K562 (cell line): Measurements from ENCODE around the gene COA3. TPM values are rescaled to one million over a fixed set of nuclear protein-coding genes. Genes with fewer than 3 reads are reported as not detected.
A peak's percentile ranks its signal among the peaks of the same experiment; 100 is the strongest.

Source experiments
- ATAC-seq: fragments of 200-7000 bp; cut with Tn5 transposase; 3 replicates; pipeline ENCODE4 v1.9.1; 2020; ENCODE audit warnings: moderate library complexity
- BruUV-seq: library from RNA; stranded (reverse); fragments of 400-500 nt; replicated peaks from 2 replicates; lab custom pipeline; 2021; lab: Mats Ljungman, UMichigan
- CTCF ChIA-PET: fragments of 300-600 bp; formaldehyde crosslinking; extraction: SDS; loops from one replicate; lab custom pipeline; 2021; ENCODE audit warnings: low intra/inter-chr PET ratio; lab: Yijun Ruan, JAX
- POLR2A ChIA-PET: fragments of 300-600, 350-650 bp; sonication (Branson Sonifier 250); formaldehyde crosslinking; extraction: SDS; loops from one replicate; lab custom pipeline; 2021; ENCODE audit warnings: antibody characterized with exemption, inconsistent platforms; lab: Yijun Ruan, JAX
- DNase-seq, 4 experiments: peaks; one replicate each; pipeline versions ENCODE4 v3.0.0 to v3.0.0-alpha.2; 2011 to 2018; ENCODE audit warnings: low spot score in 3 of 4, mixed read lengths in 3 of 4; ENCODE audit errors: extremely low read depth in 1 of 4
- FAIRE-seq: peaks from 2 replicates; lab custom pipeline; 2011; peaks lifted over from hg19 to GRCh38; lab: Jason Lieb, UNC
- H2AFZ ChIP-seq: 2 replicates; pipeline ENCODE4 v1.6.0; 2011; ENCODE audit warnings: low read depth, low read length, control low read depth, inconsistent platforms
- H3K27ac ChIP-seq: fragments of 200-600 bp; 3 replicates; pipeline ENCODE4 v1.8.0; 2011; ENCODE audit warnings: low read depth, mild to moderate bottlenecking, control low read depth, inconsistent platforms, low read length, moderate library complexity, mixed read lengths; ENCODE audit errors: extremely low read depth
- H3K27me3 ChIP-seq, 2 experiments: fragments of 300-600 bp in 1 of 2; 2 replicates in 1 of 2; 3 replicates in 1 of 2; pipeline versions ENCODE4 v1.6.0 to v1.8.0; 2011; ENCODE audit warnings: inconsistent platforms in 2 of 2, low read length in 2 of 2, mild to moderate bottlenecking in 1 of 2, mixed read lengths in 1 of 2, moderate library complexity in 1 of 2; ENCODE audit not compliant: control insufficient read depth in 2 of 2, insufficient read depth in 2 of 2
- H3K36me3 ChIP-seq: fragments of 300-600 bp; 3 replicates; pipeline ENCODE4 v1.8.0; 2011; ENCODE audit warnings: mild to moderate bottlenecking, low read length, inconsistent platforms; ENCODE audit not compliant: control insufficient read depth, insufficient read depth
- H3K4me1 ChIP-seq, 2 experiments: fragments of 200-600 bp in 1 of 2; replicated peaks in 1 of 2; 2 replicates in 1 of 2; 3 replicates in 1 of 2; pipeline versions ENCODE4 v1.5.1 to v1.8.0; 2011; ENCODE audit warnings: inconsistent platforms in 2 of 2, low read length in 2 of 2, mild to moderate bottlenecking in 1 of 2, mixed read lengths in 1 of 2, moderate library complexity in 1 of 2; ENCODE audit not compliant: control insufficient read depth in 2 of 2, insufficient read depth in 2 of 2
- H3K4me2 ChIP-seq: 2 replicates; pipeline ENCODE4 v1.6.1; 2011; ENCODE audit warnings: low read length, control low read depth, inconsistent platforms, mixed read lengths; ENCODE audit not compliant: insufficient read depth
- H3K4me3 ChIP-seq: fragments of 200-600 bp; sonication (generic), shearing (Covaris generic); 2 replicates; pipeline ENCODE4 v1.5.1; 2016; ENCODE audit warnings: control low read depth, inconsistent platforms
- H3K79me2 ChIP-seq: fragments of 200-600 bp; 3 replicates; pipeline ENCODE4 v1.8.0; 2011; ENCODE audit warnings: low read length, inconsistent platforms; ENCODE audit not compliant: control insufficient read depth, insufficient read depth
- H3K9ac ChIP-seq, 2 experiments: 2 replicates each; pipeline versions ENCODE4 v1.6.0 to v1.6.1; 2011; ENCODE audit warnings: low read depth in 2 of 2, low read length in 2 of 2, control low read depth in 1 of 2, inconsistent platforms in 1 of 2, mild to moderate bottlenecking in 1 of 2, mixed read lengths in 1 of 2; ENCODE audit not compliant: insufficient read depth in 1 of 2
- H3K9me1 ChIP-seq: one replicate; pipeline ENCODE4 v1.6.0; 2011; ENCODE audit warnings: inconsistent platforms, mild to moderate bottlenecking, low read length, moderate library complexity; ENCODE audit not compliant: control insufficient read depth, insufficient read depth
- H3K9me3 ChIP-seq: replicated peaks from 2 replicates; pipeline ENCODE4 v1.5.1; 2011; ENCODE audit warnings: low read depth, low read length, inconsistent platforms; ENCODE audit not compliant: control insufficient read depth, insufficient read depth
- H4K20me1 ChIP-seq: replicated peaks from 2 replicates; pipeline ENCODE4 v1.6.1; 2011; ENCODE audit warnings: low read length, inconsistent platforms, mixed read lengths; ENCODE audit not compliant: control insufficient read depth, insufficient read depth
- CAMTA2 ChIP-seq: fragments of 250-450 bp; sonication (Bioruptor Pico); conservative IDR thresholded peaks from 2 replicates; pipeline ENCODE4 v1.5.1; 2022
- CBX3 ChIP-seq, 2 experiments: IDR thresholded peaks; 1 replicate in 1 of 2; 2 replicates in 1 of 2; pipeline ENCODE4 v1.6.1; 2012; ENCODE audit warnings: inconsistent platforms in 2 of 2, low read length in 2 of 2, borderline replicate concordance in 1 of 2, control low read depth in 1 of 2
- HMBOX1 ChIP-seq: sonication (generic); IDR thresholded peaks from 2 replicates; pipeline ENCODE4 v1.6.1; 2016
- KLF16 ChIP-seq: IDR thresholded peaks from 2 replicates; pipeline ENCODE4 v1.6.1; 2016; ENCODE audit warnings: antibody characterized with exemption
- LEF1 ChIP-seq: fragments of 450-650 bp; IDR thresholded peaks from 2 replicates; pipeline ENCODE4 v1.6.1; 2016; ENCODE audit warnings: mild to moderate bottlenecking
- PRDM10 ChIP-seq: fragments of 450-650 bp; IDR thresholded peaks from 2 replicates; pipeline ENCODE4 v1.6.1; 2018; ENCODE audit not compliant: partially characterized antibody
- PTTG1 ChIP-seq: fragments of 450-650 bp; IDR thresholded peaks from 2 replicates; pipeline ENCODE4 v1.6.1; 2016; ENCODE audit warnings: low read depth, mild to moderate bottlenecking, missing genetic modification characterization, missing compliant biosample characterization
- RAD51 ChIP-seq: fragments of 450-650 bp; IDR thresholded peaks from 2 replicates; pipeline ENCODE4 v1.7.1; 2016; ENCODE audit warnings: low read depth, mild to moderate bottlenecking, borderline replicate concordance
- SPI1 ChIP-seq: IDR thresholded peaks from 2 replicates; pipeline ENCODE4 v1.6.1; 2011; ENCODE audit warnings: low read depth, low read length, control low read depth, borderline replicate concordance
- ZNF143 ChIP-seq: sonication (generic); formaldehyde crosslinking; IDR thresholded peaks from 2 replicates; pipeline ENCODE4 v1.9.0; 2022; ENCODE audit warnings: mild to moderate bottlenecking, missing genetic modification reagents
- ZNF589 ChIP-seq: fragments of 200-800 bp; sonication (Bioruptor generic); IDR thresholded peaks from 2 replicates; pipeline ENCODE4 v1.6.1; 2016; ENCODE audit warnings: low read depth, missing genetic modification characterization, missing compliant biosample characterization
- in situ Hi-C: fragments of 300-500 bp; cut with MboI; formaldehyde crosslinking; loops from 4 replicates; pipeline ENCODE4 v1.15.0; 2018; ENCODE audit warnings: inconsistent platforms, mixed read lengths
- intact Hi-C: fragments of 100-400 bp; cut with micrococcal nuclease; formaldehyde crosslinking; loops from 2 replicates; pipeline ENCODE4 v1.14.2; 2022
- polyA plus RNA-seq, 8 experiments: library from polyadenylated mRNA; depleted of rRNA in 4 of 8; stranded (reverse) in 5 of 8; unstranded in 3 of 8; fragments of >200 nt; fragmentation: Nextera tagmentation in 2 of 8; fragmentation: Illumina TruSeq in 1 of 8; extraction: Ambion mirVana in 2 of 8; extraction: Trizol in 1 of 8; gene quantifications; 2 replicates each; pipeline versions ENCODE4 v1.2.1 to v1.2.3, GENCODE V29; 2011 to 2014; ENCODE audit warnings: inconsistent platforms in 1 of 8, missing spikeins in 1 of 8
- total RNA-seq, 7 experiments: library from RNA; depleted of rRNA in 6 of 7; stranded (reverse); fragments of >200 nt in 6 of 7; fragmentation: Illumina TruSeq in 2 of 7; extraction: Trizol in 2 of 7; gene quantifications; 2 replicates each; pipeline versions ENCODE4 v1.2.1 to v1.2.3, GENCODE V29; 2011 to 2021; ENCODE audit warnings: low replicate concordance in 1 of 7

COA3 gene
- total and polyA plus RNA-seq, 9 of the 15 experiments (the other 6 are each of a cell fraction or from before 2014, with no cell fraction given): 49.6 to 153 (median 61.4) TPM

GRCh38 chr17:42767512-42767911, 31.0 kb downstream of the COA3 start:
- no peak overlapping the region for H3K4me3 ChIP-seq
- ChIA-PET POLR2A (interaction anchor here (1.4 to 1.6 kb wide), 2 partner anchors 16 to 50 kb away, joined by 3 read pairs; no protein-coding TSS in a partner anchor), CTCF (no interaction called here)
- TF ChIP-seq CBX3 (IDR thresholded peaks at IDR 0.05; ENCODE audit: borderline replicate concordance in 1 of 2, low read length in 2 of 2) (no peak), HMBOX1 (0 out of 2 replicates have a peak, but pooled peaks have one; percentile 31), PTTG1 (tag) (no peak), LEF1 (no peak), ZNF143 (CRISPR knock-in tag) (no peak), PRDM10 (no peak), KLF16 (no peak), CAMTA2 (CRISPR knock-in tag) (no peak), ZNF589 (CRISPR knock-in tag) (no peak), SPI1 (peak; percentile 57; the same call in 1 of the 2 replicates), RAD51 (no peak)
- no peaks in the 10 kb centered on the region for H3K36me3 ChIP-seq
- no peaks in the 10 kb centered on the region for H3K9me1 ChIP-seq
- peaks cover 11 to 14% of the 10 kb centered on the region in 2 experiments; a peak in 3 of 5 replicates for H3K4me1 ChIP-seq
- peak overlapping the region; percentile 30; the same call in 1 of the 2 replicates for H3K4me2 ChIP-seq
- DNase-seq (no peak), ATAC-seq (no peak), FAIRE-seq (peak; percentile 29)
- H3K9me3 ChIP-seq: no peaks in the 10 kb centered on the region
- BruUV-seq: no TSS peak
- peak overlapping the region; percentile 87 for H2AFZ ChIP-seq
- in situ Hi-C loops (no loop called here), intact Hi-C loops (no loop called here)
- no peaks in the 10 kb centered on the region for H3K79me2 ChIP-seq
- no peaks in the 10 kb centered on the region for H3K27me3 ChIP-seq
- H3K9ac ChIP-seq: no peak overlapping the region
- H3K27ac ChIP-seq: no peak overlapping the region
- H4K20me1 ChIP-seq: no peaks in the 10 kb centered on the region
